DND-41 (cell line): ENCODE measurements around the gene PDE1C.

Experiments
- CTCF ChIP-seq: IDR thresholded peaks from 2 replicates; pipeline ENCODE4 v1.5.1; 2012; ENCODE audit warnings: borderline replicate concordance, low read length, moderate library complexity, mild to moderate bottlenecking; ENCODE audit not compliant: poor library complexity, severe bottlenecking; ENCODE audit errors: extremely low read depth
- EZH2 ChIP-seq: IDR thresholded peaks from 3 replicates; pipeline ENCODE4 v1.6.1; 2012; ENCODE audit warnings: borderline replicate concordance, low read depth, mild to moderate bottlenecking, moderate library complexity, low read length, inconsistent platforms; ENCODE audit not compliant: severe bottlenecking

DNA sequence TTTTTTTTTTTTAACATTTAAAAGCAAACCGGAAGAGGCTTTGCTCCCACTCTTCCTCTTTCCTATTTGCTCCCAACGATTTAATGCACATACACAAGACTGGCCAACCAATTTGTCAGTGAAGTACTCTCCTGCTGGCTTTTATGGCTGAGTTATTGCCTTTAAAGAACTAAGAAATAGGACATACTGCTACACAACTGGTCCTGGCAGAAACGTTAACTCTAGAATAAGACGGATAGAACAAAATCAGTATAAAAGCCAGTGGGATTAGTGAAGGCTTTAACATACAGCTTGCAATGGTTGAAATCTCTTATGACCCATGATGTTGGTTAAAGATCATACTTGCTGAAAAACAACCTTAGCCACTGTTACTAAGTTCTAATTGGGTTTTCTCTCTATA lies 47.2 kb downstream of the PDE1C start:
- no peak for TF ChIP-seq CTCF
- TF ChIP-seq EZH2, result no peak
